ENCODE data around the gene STAT4. TPM values are rescaled to one million over a fixed set of nuclear protein-coding genes. Genes with fewer than 3 reads are reported as not detected.

The STAT4 gene
- total RNA-seq, 8 experiments from 2014 or later: 1.6 to 5.0 (median 2.7) TPM

- in situ Hi-C loops (cut with MboI; ENCODE audit: low pct_unique_long_range_greater_than_20kb in 2 of 9, low sequenced_read_pairs in 9 of 9, unreplicated experiment in 9 of 9): no loop called here
- ATAC-seq (replicated peaks in 6 of 8): no peak
- no peak overlapping the region for H3K27ac ChIP-seq
- no peaks in the 10 kb centered on the region for H3K4me1 ChIP-seq (replicated peaks in 1 of 2)
- no peak overlapping the region for H3K4me3 ChIP-seq
- WGBS, 10 experiments: 84 to 100% (median 93%) methylated on average over 4 to 5 of the region's 5 CpGs; no CpG with 5 or more reads in 2 of the 10 experiments
Observed at GRCh38 chr2:191100216-191100615, 50.6 kb downstream of the STAT4 start.

GRCh38 chr2:191087311-191087710 lies 63.5 kb downstream of the STAT4 start:
- peak overlapping the region in 1 of 2 donors; percentile 42 for H3K27ac ChIP-seq
- no peak overlapping the region for H3K4me3 ChIP-seq
- in situ Hi-C loops (cut with MboI; ENCODE audit: low pct_unique_long_range_greater_than_20kb in 2 of 9, low sequenced_read_pairs in 9 of 9, unreplicated experiment in 9 of 9): no loop called here
- peaks cover 0 to 6% of the 10 kb centered on the region in 2 donors for H3K4me1 ChIP-seq (replicated peaks in 1 of 2)
- WGBS, 10 experiments: 11 to 100% (median 84%) methylated on average over 1 to 2 of the region's 2 CpGs; no CpG with 5 or more reads in 2 of the 10 experiments
- peak in 3 of 8 experiments; percentile 79 to 83 (median 82) for ATAC-seq (replicated peaks in 6 of 8)

GRCh38 chr2:191086706-191087105 lies 64.1 kb downstream of the STAT4 start:
- in situ Hi-C loops (cut with MboI; ENCODE audit: low pct_unique_long_range_greater_than_20kb in 2 of 9, low sequenced_read_pairs in 9 of 9, unreplicated experiment in 9 of 9): no loop called here
- peaks cover 0 to 6% of the 10 kb centered on the region in 2 donors for H3K4me1 ChIP-seq (replicated peaks in 1 of 2)
- peak overlapping the region in 1 of 2 donors; percentile 42 for H3K27ac ChIP-seq
- H3K4me3 ChIP-seq: no peak overlapping the region
- no peak for ATAC-seq (replicated peaks in 6 of 8)

GRCh38 chr2:191083540-191083939 lies 67.3 kb downstream of the STAT4 start:
- no peak overlapping the region for H3K27ac ChIP-seq
- 25 to 97% (median 68%) methylated on average over 3 of the region's 3 CpGs; no CpG with 5 or more reads in 2 of the 10 experiments for WGBS, 10 experiments
- peak in 2 of 8 experiments; percentile 66 to 71 for ATAC-seq (replicated peaks in 6 of 8)
- in situ Hi-C loops (cut with MboI; ENCODE audit: low pct_unique_long_range_greater_than_20kb in 2 of 9, low sequenced_read_pairs in 9 of 9, unreplicated experiment in 9 of 9): no loop called here
- H3K4me1 ChIP-seq (replicated peaks in 1 of 2): peaks cover 0 to 6% of the 10 kb centered on the region in 2 donors
- no peak overlapping the region for H3K4me3 ChIP-seq

GRCh38 chr2:191082321-191082720 lies 68.5 kb downstream of the STAT4 start:
- in situ Hi-C loops (cut with MboI; ENCODE audit: low pct_unique_long_range_greater_than_20kb in 2 of 9, low sequenced_read_pairs in 9 of 9, unreplicated experiment in 9 of 9): no loop called here
- no peak for ATAC-seq (replicated peaks in 6 of 8)
- peaks cover 0 to 6% of the 10 kb centered on the region in 2 donors for H3K4me1 ChIP-seq (replicated peaks in 1 of 2)
- H3K27ac ChIP-seq: no peak overlapping the region
- WGBS, 10 experiments: 0 to 100% (median 57%) methylated on average over 1 to 2 of the region's 2 CpGs; no CpG with 5 or more reads in 2 of the 10 experiments
- H3K4me3 ChIP-seq: no peak overlapping the region

- Histone ChIP-seq H3K4me3 (no peak overlapping the region), H3K4me1 (replicated peaks in 1 of 2) (peaks cover 0 to under 1% of the 10 kb centered on the region in 2 donors), H3K27ac (no peak overlapping the region)
- 46 to 100% (median 80%) methylated on average over 1 to 3 of the region's 3 CpGs; no CpG with 5 or more reads in 5 of the 10 experiments for whole genome bisulfite sequencing, 10 experiments
- in situ Hi-C loops (cut with MboI; ENCODE audit: low pct_unique_long_range_greater_than_20kb in 2 of 9, low sequenced_read_pairs in 9 of 9, unreplicated experiment in 9 of 9): no loop called here
- no peak for ATAC-seq (replicated peaks in 6 of 8)
Observed at GRCh38 chr2:191081411-191082155, 69.2 kb downstream of the STAT4 start.

- no peak for ATAC-seq (replicated peaks in 6 of 8)
- no peak overlapping the region for H3K27ac ChIP-seq
- H3K4me3 ChIP-seq: no peak overlapping the region
- in situ Hi-C loops (cut with MboI; ENCODE audit: low pct_unique_long_range_greater_than_20kb in 2 of 9, low sequenced_read_pairs in 9 of 9, unreplicated experiment in 9 of 9): no loop called here
- no peaks in the 10 kb centered on the region for H3K4me1 ChIP-seq (replicated peaks in 1 of 2)
- 58 to 96% (median 82%) methylated on average over 2 to 3 of the region's 3 CpGs for WGBS, 10 experiments
Observed at GRCh38 chr2:191078165-191078867, 72.5 kb downstream of the STAT4 start.

- Histone ChIP-seq H3K4me3 (no peak overlapping the region), H3K4me1 (replicated peaks in 1 of 2) (peaks cover 0 to 2% of the 10 kb centered on the region in 2 donors), H3K27ac (no peak overlapping the region)
- 17 to 100% (median 80%) methylated on average over 1 of the region's 1 CpG; no CpG with 5 or more reads in 3 of the 10 experiments for WGBS, 10 experiments
- ATAC-seq (replicated peaks in 6 of 8): no peak
- in situ Hi-C loops (cut with MboI; ENCODE audit: low pct_unique_long_range_greater_than_20kb in 2 of 9, low sequenced_read_pairs in 9 of 9, unreplicated experiment in 9 of 9): loop anchor here in 2 of 9 experiments (25.0 kb wide), 3 partner anchors 92 to 442 kb away; partner anchors contain the start of gene STAT4 (in 2 of the 2)
Observed at GRCh38 chr2:191070276-191070675, 80.5 kb downstream of the STAT4 start.

GRCh38 chr2:191069606-191070005 lies 81.2 kb downstream of the STAT4 start:
- Histone ChIP-seq H3K4me3 (no peak overlapping the region), H3K27ac (no peak overlapping the region), H3K4me1 (replicated peaks in 1 of 2) (peaks cover 0 to 2% of the 10 kb centered on the region in 2 donors)
- no peak for ATAC-seq (replicated peaks in 6 of 8)
- WGBS, 10 experiments: 62 to 100% (median 93%) methylated on average over 2 to 3 of the region's 3 CpGs
- in situ Hi-C loops (cut with MboI; ENCODE audit: low pct_unique_long_range_greater_than_20kb in 2 of 9, low sequenced_read_pairs in 9 of 9, unreplicated experiment in 9 of 9): loop anchor here in 2 of 9 experiments (25.0 kb wide), 3 partner anchors 93 to 443 kb away; partner anchors contain the start of gene STAT4 (in 2 of the 2)

GRCh38 chr2:191066919-191067233 lies 83.9 kb downstream of the STAT4 start:
- Histone ChIP-seq H3K4me1 (replicated peaks in 1 of 2) (peaks cover 0 to 2% of the 10 kb centered on the region in 2 donors), H3K27ac (no peak overlapping the region), H3K4me3 (no peak overlapping the region)
- no peak for ATAC-seq (replicated peaks in 6 of 8)
- in situ Hi-C loops (cut with MboI; ENCODE audit: low pct_unique_long_range_greater_than_20kb in 2 of 9, low sequenced_read_pairs in 9 of 9, unreplicated experiment in 9 of 9): loop anchor here in 2 of 9 experiments (25.0 kb wide), 3 partner anchors 95 to 445 kb away; partner anchors contain the start of gene STAT4 (in 2 of the 2)
- 92 to 100% (median 96%) methylated on average over 3 of the region's 3 CpGs; no CpG with 5 or more reads in 2 of the 10 experiments for WGBS, 10 experiments

- no peak for ATAC-seq (replicated peaks in 6 of 8)
- no peak overlapping the region for H3K4me3 ChIP-seq
- no peak overlapping the region for H3K27ac ChIP-seq
- in situ Hi-C loops (cut with MboI; ENCODE audit: low pct_unique_long_range_greater_than_20kb in 2 of 9, low sequenced_read_pairs in 9 of 9, unreplicated experiment in 9 of 9): loop anchor here in 2 of 9 experiments (25.0 kb wide), 3 partner anchors 96 to 446 kb away; partner anchors contain the start of gene STAT4 (in 2 of the 2)
- WGBS, 10 experiments: 0 to 100% (median 70%) methylated on average over 2 to 4 of the region's 4 CpGs; no CpG with 5 or more reads in 1 of the 10 experiments
- peaks cover 0 to 2% of the 10 kb centered on the region in 2 donors for H3K4me1 ChIP-seq (replicated peaks in 1 of 2)
Observed at GRCh38 chr2:191066197-191066918, 84.4 kb downstream of the STAT4 start.

- WGBS, 10 experiments: 38 to 100% (median 80%) methylated on average over 1 to 2 of the region's 2 CpGs; no CpG with 5 or more reads in 3 of the 10 experiments
- Histone ChIP-seq H3K4me3 (no peak overlapping the region), H3K27ac (no peak overlapping the region), H3K4me1 (replicated peaks in 1 of 2) (peaks cover 0 to 2% of the 10 kb centered on the region in 2 donors)
- no peak for ATAC-seq (replicated peaks in 6 of 8)
- in situ Hi-C loops (cut with MboI; ENCODE audit: low pct_unique_long_range_greater_than_20kb in 2 of 9, low sequenced_read_pairs in 9 of 9, unreplicated experiment in 9 of 9): loop anchor here in 2 of 9 experiments (25.0 kb wide), 3 partner anchors 97 to 447 kb away; partner anchors contain the start of gene STAT4 (in 2 of the 2)
Observed at GRCh38 chr2:191065785-191066184, 85.0 kb downstream of the STAT4 start.
